Measurements from ENCODE around the gene TNFRSF19. TPM values are rescaled to one million over a fixed set of nuclear protein-coding genes. Genes with fewer than 3 reads are reported as not detected.
"Not testable (repeated sequence)": the region's sequence is repeated elsewhere in the genome, so short reads cannot be mapped to it uniquely, and the experiment has no call there.

The TNFRSF19 gene, protein sequence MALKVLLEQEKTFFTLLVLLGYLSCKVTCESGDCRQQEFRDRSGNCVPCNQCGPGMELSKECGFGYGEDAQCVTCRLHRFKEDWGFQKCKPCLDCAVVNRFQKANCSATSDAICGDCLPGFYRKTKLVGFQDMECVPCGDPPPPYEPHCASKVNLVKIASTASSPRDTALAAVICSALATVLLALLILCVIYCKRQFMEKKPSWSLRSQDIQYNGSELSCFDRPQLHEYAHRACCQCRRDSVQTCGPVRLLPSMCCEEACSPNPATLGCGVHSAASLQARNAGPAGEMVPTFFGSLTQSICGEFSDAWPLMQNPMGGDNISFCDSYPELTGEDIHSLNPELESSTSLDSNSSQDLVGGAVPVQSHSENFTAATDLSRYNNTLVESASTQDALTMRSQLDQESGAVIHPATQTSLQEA
- total RNA-seq, result under 1 TPM; 0.12 to 0.28 TPM

DNA sequence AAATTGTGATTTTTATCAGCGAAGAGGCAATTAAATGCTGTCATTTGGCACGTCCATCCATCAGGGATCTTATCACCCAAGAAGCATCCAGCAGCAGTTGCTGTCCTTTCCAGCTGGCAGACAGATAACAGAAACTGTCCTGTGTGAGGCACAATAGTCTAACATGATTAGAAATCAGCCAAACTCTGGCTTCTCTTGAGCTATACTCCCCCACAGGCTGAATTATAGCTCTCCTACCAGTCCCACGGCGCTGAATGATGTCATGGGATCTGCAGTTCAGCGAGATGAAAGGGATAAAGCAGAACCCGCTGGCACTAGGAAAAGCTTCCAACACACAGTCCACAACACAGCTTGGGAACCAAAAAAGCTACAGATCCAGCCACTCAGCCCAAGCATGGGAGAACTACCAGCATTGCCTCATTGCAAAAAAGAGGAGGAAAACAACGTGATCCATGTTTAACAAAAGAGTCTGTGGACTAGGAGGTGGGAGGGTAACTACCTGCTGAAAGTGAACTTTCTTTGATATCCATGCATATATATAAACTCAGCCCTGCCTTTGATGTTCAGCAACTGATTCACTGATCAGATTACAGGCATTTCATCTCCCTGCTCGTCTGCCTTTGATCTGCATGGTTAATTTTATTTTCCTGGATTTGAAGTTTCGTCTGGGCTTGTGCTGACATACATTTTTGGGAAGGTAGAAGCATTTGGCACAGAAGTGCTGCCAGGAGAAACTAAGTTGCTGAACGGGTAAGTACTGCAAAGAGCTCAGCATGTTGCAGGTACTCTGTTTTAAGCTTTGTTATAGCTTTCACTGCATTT lies at the start of gene TNFRSF19:
Gene TNFRSF19, plus strand, starts transcription at position 314 of the 822 bp plus-strand sequence. CDS start 19,772 bp downstream, outside the sequence.
- Mint-ChIP-seq H3K27ac (no peak within 1 kb of the TSS), H3K36me3 (no peaks in the 10 kb centered on the region), H3K9me3 (ENCODE audit: low read depth) (no peaks in the 10 kb centered on the region), H3K4me3 (no peak within 1 kb of the TSS), H3K4me1 (no peaks in the 10 kb centered on the region), H3K27me3 (peaks cover 68% of the 10 kb centered on the region)
- DNase-seq, result no peak
- CTCF ChIA-PET, result no interaction called here
- no peak for ATAC-seq

DNA sequence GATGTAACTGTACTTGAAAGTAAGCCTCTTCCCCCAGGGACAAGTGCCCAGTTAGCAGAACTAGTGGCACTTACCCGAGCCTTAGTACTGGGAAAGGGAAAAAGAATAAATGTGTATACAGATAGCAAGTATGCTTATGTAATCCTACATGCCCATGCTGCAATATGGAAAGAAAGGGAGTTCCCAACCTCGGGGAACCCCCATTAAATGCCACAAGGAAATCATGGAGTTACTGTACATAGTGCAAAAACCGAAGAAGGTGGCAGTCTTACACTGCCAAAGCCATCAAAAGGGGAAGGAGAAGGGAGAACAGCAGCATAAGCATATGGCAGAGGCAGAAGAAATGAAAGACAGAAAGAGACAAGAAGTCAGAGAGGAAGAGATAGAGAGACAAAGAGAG lies 40.3 kb upstream of the TNFRSF19 start:
- not testable (repeated sequence) for H3K36me3 Mint-ChIP-seq

DNA sequence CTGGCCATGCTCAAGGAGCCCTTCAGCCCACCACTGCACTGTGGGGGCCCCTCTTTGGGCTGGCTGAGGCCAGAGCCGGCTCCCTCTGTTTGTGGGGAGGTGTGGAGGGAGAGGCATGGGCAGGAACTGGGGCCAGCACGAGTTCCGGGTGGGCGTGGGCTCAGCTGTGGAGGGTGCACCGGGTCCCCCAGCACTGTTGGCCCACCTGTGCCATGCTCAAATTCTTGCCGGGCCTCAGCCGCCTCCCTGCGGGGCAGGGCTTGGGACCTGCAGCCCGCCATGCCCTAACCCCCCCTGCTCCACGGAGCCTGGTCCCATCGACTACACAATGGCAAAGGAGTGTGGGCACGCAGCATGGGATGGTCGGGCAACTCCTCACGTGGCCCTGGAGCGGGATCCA lies 38.8 kb upstream of the TNFRSF19 start:
- CTCF ChIA-PET, result no interaction called here
- Mint-ChIP-seq H3K36me3 (peaks cover 2% of the 10 kb centered on the region), H3K4me3 (no peak overlapping the region)

More for the DNA sequence above, 40.3 kb upstream of the TNFRSF19 start:
- H3K9me3 Mint-ChIP-seq (ENCODE audit: low read depth); ATAC-seq; H3K27me3 Mint-ChIP-seq; H3K27ac Mint-ChIP-seq; H3K4me3 Mint-ChIP-seq; CTCF ChIA-PET; H3K4me1 Mint-ChIP-seq; DNase-seq: not testable (repeated sequence)

DNA sequence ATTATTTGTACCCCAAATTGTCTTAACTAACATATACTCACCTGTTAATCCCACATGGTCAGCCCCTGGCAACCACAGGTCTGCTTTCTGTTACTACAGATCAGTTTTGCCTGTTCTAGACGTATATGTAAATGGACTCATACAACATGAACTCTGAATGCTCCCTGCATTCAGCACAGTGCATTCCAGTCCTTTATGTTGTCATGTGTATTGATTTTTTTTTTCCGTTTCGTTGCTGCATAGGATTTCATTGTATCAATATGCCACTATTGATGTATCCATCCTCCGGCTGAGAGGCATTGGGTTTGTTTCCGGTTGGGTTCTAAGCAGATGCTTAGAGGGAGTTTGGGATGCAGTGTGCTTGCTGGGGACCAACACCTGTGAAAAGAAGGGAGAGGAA lies 36.1 kb upstream of the TNFRSF19 start:
- Mint-ChIP-seq H3K27ac (no peak overlapping the region), H3K36me3 (peaks cover 2% of the 10 kb centered on the region), H3K9me3 (ENCODE audit: low read depth) (no peaks in the 10 kb centered on the region), H3K27me3 (no peaks in the 10 kb centered on the region), H3K4me3 (no peak overlapping the region), H3K4me1 (no peaks in the 10 kb centered on the region)
- CTCF ChIA-PET, result no interaction called here
- ATAC-seq, result no peak
- no peak for DNase-seq

More for the DNA sequence above, 38.8 kb upstream of the TNFRSF19 start:
- H3K27ac Mint-ChIP-seq, result no peak overlapping the region
- DNase-seq (no peak), ATAC-seq (no peak)
- no peaks in the 10 kb centered on the region for H3K9me3 Mint-ChIP-seq (ENCODE audit: low read depth)
- no peaks in the 10 kb centered on the region for H3K4me1 Mint-ChIP-seq
- H3K27me3 Mint-ChIP-seq, result no peaks in the 10 kb centered on the region

DNA sequence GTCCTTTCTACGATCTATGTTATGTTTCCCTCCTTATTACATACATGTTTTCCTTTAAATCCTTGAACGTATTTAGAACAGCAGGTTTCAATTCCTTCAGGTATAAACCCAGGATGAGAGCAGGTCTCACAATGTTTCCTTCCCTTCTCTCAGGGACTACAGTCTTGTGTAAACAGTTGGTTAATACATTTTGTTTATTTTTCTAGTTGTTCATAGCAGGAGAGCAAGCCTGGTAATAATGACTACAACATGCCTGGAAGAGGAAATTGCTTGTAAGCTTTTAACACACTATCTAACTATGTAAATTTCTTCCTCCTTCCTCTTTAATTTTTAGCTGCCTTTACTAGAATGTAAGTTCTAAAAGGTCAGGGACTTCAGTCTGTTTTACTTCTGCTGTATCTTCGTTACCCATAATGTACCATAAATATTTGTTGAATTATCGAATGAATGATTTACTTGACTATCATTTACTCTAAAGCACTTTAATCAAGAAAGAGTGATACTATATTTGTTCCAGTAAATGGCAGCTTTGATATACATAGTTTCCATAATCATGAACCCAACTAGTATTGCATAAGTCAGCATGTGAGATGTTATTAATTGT lies 28.9 kb upstream of the TNFRSF19 start:
- DNase-seq, result no peak
- no peak for ATAC-seq
- no peaks in the 10 kb centered on the region for H3K4me1 Mint-ChIP-seq
- H3K27me3 Mint-ChIP-seq, result peaks cover 19% of the 10 kb centered on the region
- no peaks in the 10 kb centered on the region for H3K9me3 Mint-ChIP-seq (ENCODE audit: low read depth)
- CTCF ChIA-PET, result no interaction called here
- H3K27ac Mint-ChIP-seq, result no peak overlapping the region
- H3K36me3 Mint-ChIP-seq, result no peaks in the 10 kb centered on the region
- no peak overlapping the region for H3K4me3 Mint-ChIP-seq

DNA sequence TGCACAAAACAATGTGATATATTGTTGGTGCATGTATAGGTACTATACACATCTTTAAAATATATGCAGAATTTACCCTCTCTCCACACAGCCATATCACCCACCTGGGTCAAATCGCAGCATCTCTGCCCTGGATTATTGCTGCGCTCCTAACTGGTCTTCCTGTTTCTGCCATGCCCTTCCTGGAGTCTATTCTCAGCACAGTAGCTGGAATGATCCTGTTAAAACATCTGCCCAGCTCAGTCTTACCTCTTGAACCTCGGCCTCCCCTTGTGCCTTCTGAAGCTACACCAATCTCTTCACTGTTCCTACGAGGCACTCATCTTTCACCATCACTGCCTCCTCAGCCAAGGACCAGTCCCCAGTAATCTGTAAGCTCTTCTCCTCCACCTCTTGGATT lies 25.5 kb upstream of the TNFRSF19 start:
- Mint-ChIP-seq H3K9me3 (ENCODE audit: low read depth) (no peaks in the 10 kb centered on the region), H3K4me3 (no peak overlapping the region), H3K27ac (no peak overlapping the region), H3K27me3 (peaks cover 36% of the 10 kb centered on the region), H3K36me3 (no peaks in the 10 kb centered on the region), H3K4me1 (no peaks in the 10 kb centered on the region)
- no peak for ATAC-seq
- CTCF ChIA-PET, result interaction anchor here (0.8 kb wide), 1 partner anchor 10 kb away, joined by 3 read pairs; no protein-coding TSS in a partner anchor
- no peak for DNase-seq

- Mint-ChIP-seq H3K4me1 (no peaks in the 10 kb centered on the region), H3K27me3 (peaks cover 41% of the 10 kb centered on the region)
- CTCF ChIA-PET, result no interaction called here
Measured at GRCh38 chr13:23547000-23547590, 23.1 kb upstream of the TNFRSF19 start.

DNA sequence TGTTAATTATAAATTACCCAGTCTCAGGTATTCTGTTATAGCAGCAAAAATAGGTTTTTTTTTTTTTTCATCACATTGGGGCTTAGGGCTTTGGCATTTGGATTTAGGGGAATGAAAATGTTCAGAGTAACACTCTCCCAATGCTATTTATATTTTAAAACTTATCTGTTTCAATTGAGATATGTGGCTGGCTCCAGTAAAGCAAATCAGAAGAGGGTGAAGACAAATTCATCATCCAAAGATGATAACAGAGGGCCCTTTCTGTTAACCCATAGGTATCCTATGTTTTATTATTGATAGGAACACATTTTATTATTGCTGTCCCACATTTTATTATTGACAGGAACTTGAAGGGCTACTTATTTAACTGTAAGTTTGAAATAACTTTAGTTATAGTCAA lies 20.5 kb upstream of the TNFRSF19 start:
- Mint-ChIP-seq H3K27ac (no peak overlapping the region), H3K27me3 (peaks cover 36% of the 10 kb centered on the region), H3K9me3 (ENCODE audit: low read depth) (no peaks in the 10 kb centered on the region), H3K4me1 (no peaks in the 10 kb centered on the region), H3K36me3 (no peaks in the 10 kb centered on the region), H3K4me3 (no peak overlapping the region)
- CTCF ChIA-PET, result no interaction called here
- DNase-seq (no peak), ATAC-seq (no peak)

More at GRCh38 chr13:23547000-23547590, 23.1 kb upstream of the TNFRSF19 start:
- no peak for DNase-seq
- no peak overlapping the region for H3K27ac Mint-ChIP-seq
- H3K9me3 Mint-ChIP-seq (ENCODE audit: low read depth), result no peaks in the 10 kb centered on the region
- H3K36me3 Mint-ChIP-seq, result no peaks in the 10 kb centered on the region
- H3K4me3 Mint-ChIP-seq, result no peak overlapping the region
- ATAC-seq, result no peak

DNA sequence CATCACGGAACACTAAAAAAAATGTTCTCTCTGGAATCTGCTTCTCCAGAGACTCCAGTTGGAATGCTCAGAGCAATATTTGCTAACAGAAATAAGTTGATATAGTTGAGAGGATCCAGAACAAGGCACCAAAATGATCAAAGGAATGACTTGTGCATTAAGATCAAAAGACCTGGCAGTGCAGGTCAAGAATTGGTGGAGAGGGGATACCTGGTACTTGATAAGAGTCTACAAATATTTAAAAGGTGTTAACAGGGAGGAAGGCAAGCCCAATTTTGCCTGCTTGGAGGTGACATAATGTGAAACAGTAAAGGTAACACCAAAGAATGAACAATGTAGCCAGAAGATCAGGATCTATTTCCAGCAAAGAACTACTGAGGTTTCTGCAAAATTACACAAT lies 20.0 kb upstream of the TNFRSF19 start:
- Mint-ChIP-seq H3K9me3 (ENCODE audit: low read depth) (no peaks in the 10 kb centered on the region), H3K4me1 (no peaks in the 10 kb centered on the region), H3K27ac (no peak overlapping the region), H3K4me3 (no peak overlapping the region), H3K27me3 (peaks cover 32% of the 10 kb centered on the region), H3K36me3 (no peaks in the 10 kb centered on the region)
- CTCF ChIA-PET, result no interaction called here
- no peak for DNase-seq
- ATAC-seq, result no peak

- no peak for DNase-seq
- Mint-ChIP-seq H3K4me1 (no peaks in the 10 kb centered on the region), H3K36me3 (no peaks in the 10 kb centered on the region), H3K27me3 (peaks cover 28% of the 10 kb centered on the region), H3K27ac (no peak overlapping the region), H3K9me3 (ENCODE audit: low read depth) (no peaks in the 10 kb centered on the region), H3K4me3 (no peak overlapping the region)
- CTCF ChIA-PET, result no interaction called here
- ATAC-seq, result no peak
Measured at GRCh38 chr13:23551213-23552008, 18.8 kb upstream of the TNFRSF19 start.

GRCh38 chr13:23552171-23552570 lies 18.0 kb upstream of the TNFRSF19 start:
- Mint-ChIP-seq H3K27ac (no peak overlapping the region), H3K4me1 (no peaks in the 10 kb centered on the region), H3K9me3 (ENCODE audit: low read depth) (no peaks in the 10 kb centered on the region), H3K27me3 (peaks cover 20% of the 10 kb centered on the region), H3K36me3 (no peaks in the 10 kb centered on the region), H3K4me3 (no peak overlapping the region)
- CTCF ChIA-PET, result interaction anchor here (0.7 kb wide), 1 partner anchor 189 kb away, joined by 3 read pairs; no protein-coding TSS in a partner anchor
- no peak for DNase-seq
- no peak for ATAC-seq

DNA sequence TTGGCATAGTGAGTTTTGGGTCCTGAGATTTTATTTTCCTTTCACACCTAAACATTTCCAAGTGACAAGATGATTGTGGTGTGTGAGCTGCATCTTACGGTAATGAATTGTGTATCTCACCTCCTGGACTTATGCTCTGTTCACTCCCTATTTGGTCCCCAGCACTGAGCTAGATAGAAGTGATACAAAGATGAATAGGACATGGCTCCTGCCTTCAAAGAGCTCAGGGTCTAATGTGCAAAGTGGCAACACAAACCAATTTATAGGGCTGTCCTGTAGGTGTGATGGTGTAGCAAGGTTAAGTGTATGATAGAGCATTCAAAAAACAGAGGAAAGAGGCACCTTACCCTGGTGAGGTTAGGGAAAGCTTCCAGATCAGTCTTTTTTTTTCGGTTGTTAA lies 17.6 kb upstream of the TNFRSF19 start:
- CTCF ChIA-PET, result interaction anchor here (0.7 kb wide), 1 partner anchor 189 kb away, joined by 3 read pairs; no protein-coding TSS in a partner anchor
- Mint-ChIP-seq H3K27ac (no peak overlapping the region), H3K4me3 (no peak overlapping the region), H3K27me3 (peaks cover 15% of the 10 kb centered on the region), H3K9me3 (ENCODE audit: low read depth) (no peaks in the 10 kb centered on the region), H3K4me1 (no peaks in the 10 kb centered on the region), H3K36me3 (no peaks in the 10 kb centered on the region)
- DNase-seq (no peak), ATAC-seq (no peak)

Measured in activated CD8-positive, alpha-beta memory T cell treated with anti-CD3 and anti-CD28 coated beads, Interleukin-2, amount 10 ng/mL, durations not matched to agents 7 days and 5 days (primary cell).